KBM-7 (cell line): ENCODE results near the gene METTL16.
"Not testable (repeated sequence)": the region's sequence is repeated elsewhere in the genome, so short reads cannot be mapped to it uniquely, and the experiment has no call there.

ENCODE experiments used
- DNase-seq: peaks from one replicate; pipeline ENCODE4 v3.0.0-alpha.2; 2015
- in situ Hi-C: fragments of 300-500 bp; cut with MboI; formaldehyde crosslinking; loops from 2 replicates; pipeline ENCODE4 v1.14.3; 2020; ENCODE audit warnings: low sequenced_read_pairs, low pct_unique_long_range_greater_than_20kb, mixed read lengths

Gene METTL16

GRCh38 chr17:2508035-2508434, 3.7 kb downstream of the METTL16 start:
- in situ Hi-C loops, result no loop called here
- DNase-seq, result no peak

- in situ Hi-C loops, DNase-seq: not testable (repeated sequence)
Observed at GRCh38 chr17:2507015-2507414, 4.7 kb downstream of the METTL16 start.

GRCh38 chr17:2503627-2504026, 8.1 kb downstream of the METTL16 start:
- in situ Hi-C loops, result no loop called here
- DNase-seq, result no peak

- in situ Hi-C loops, result no loop called here
Observed at GRCh38 chr17:2502871-2503580, 8.7 kb downstream of the METTL16 start.

GRCh38 chr17:2500446-2500845, 11.2 kb downstream of the METTL16 start:
- no peak for DNase-seq
- in situ Hi-C loops, result no loop called here

More at GRCh38 chr17:2502871-2503580, 8.7 kb downstream of the METTL16 start:
- no peak for DNase-seq

- in situ Hi-C loops, result not testable (repeated sequence)
Observed at GRCh38 chr17:2489286-2489685, 22.4 kb downstream of the METTL16 start.

GRCh38 chr17:2487306-2487705, 24.4 kb downstream of the METTL16 start:
- in situ Hi-C loops, result no loop called here
- no peak for DNase-seq

More at GRCh38 chr17:2489286-2489685, 22.4 kb downstream of the METTL16 start:
- not testable (repeated sequence) for DNase-seq

- DNase-seq, in situ Hi-C loops: not testable (repeated sequence)
Observed at GRCh38 chr17:2486709-2487108, 25.0 kb downstream of the METTL16 start.

GRCh38 chr17:2485970-2486369, 25.7 kb downstream of the METTL16 start:
- in situ Hi-C loops, result no loop called here
- DNase-seq, result no peak

GRCh38 chr17:2485543-2485942, 26.1 kb downstream of the METTL16 start:
- in situ Hi-C loops, result no loop called here

GRCh38 chr17:2484876-2485275, 26.8 kb downstream of the METTL16 start:
- in situ Hi-C loops, result no loop called here
- no peak for DNase-seq

More at GRCh38 chr17:2485543-2485942, 26.1 kb downstream of the METTL16 start:
- no peak for DNase-seq

GRCh38 chr17:2483084-2483483, 28.6 kb downstream of the METTL16 start:
- in situ Hi-C loops, result no loop called here
- no peak for DNase-seq

GRCh38 chr17:2482218-2482617, 29.5 kb downstream of the METTL16 start:
- DNase-seq, result no peak

GRCh38 chr17:2481760-2482159, 29.9 kb downstream of the METTL16 start:
- in situ Hi-C loops, result no loop called here
- no peak for DNase-seq

More at GRCh38 chr17:2482218-2482617, 29.5 kb downstream of the METTL16 start:
- in situ Hi-C loops, result no loop called here

GRCh38 chr17:2478458-2478857, 33.2 kb downstream of the METTL16 start:
- in situ Hi-C loops, result no loop called here
- DNase-seq, result no peak

- in situ Hi-C loops, result no loop called here
Observed at GRCh38 chr17:2475056-2475455, 36.6 kb downstream of the METTL16 start.

GRCh38 chr17:2474371-2474770, 37.3 kb downstream of the METTL16 start:
- no peak for DNase-seq
- in situ Hi-C loops, result no loop called here

More at GRCh38 chr17:2475056-2475455, 36.6 kb downstream of the METTL16 start:
- DNase-seq, result no peak

GRCh38 chr17:2468270-2468669, 43.4 kb downstream of the METTL16 start:
- no peak for DNase-seq
- in situ Hi-C loops, result no loop called here

GRCh38 chr17:2466931-2467330, 44.8 kb downstream of the METTL16 start:
- in situ Hi-C loops, result no loop called here
- no peak for DNase-seq

GRCh38 chr17:2462481-2462880, 49.2 kb downstream of the METTL16 start:
- DNase-seq, result no peak
- in situ Hi-C loops, result no loop called here

GRCh38 chr17:2459917-2460271, 51.8 kb downstream of the METTL16 start:
- no peak for DNase-seq
- in situ Hi-C loops, result no loop called here
